Neural progenitor cell (in vitro differentiated cells): ENCODE data around the gene MYH9. TPM values are rescaled to one million over a fixed set of nuclear protein-coding genes. Genes with fewer than 3 reads are reported as not detected.

Experiments
- DNase-seq: peaks from one replicate; pipeline ENCODE4 v3.0.0-alpha.2; 2016; ENCODE audit warnings: low spot score
- H2AFZ ChIP-seq: fragments of 200-600 bp; sonication (generic); replicated peaks from 2 replicates; pipeline ENCODE4 v1.6.1; 2016; ENCODE audit warnings: antibody characterized with exemption
- H3F3A ChIP-seq: fragments of 200-600 bp; sonication (generic); 2 replicates; pipeline ENCODE4 v1.6.1; 2016; ENCODE audit warnings: antibody characterized with exemption, low read depth
- H3K27ac ChIP-seq: fragments of 200-600 bp; sonication (generic); 2 replicates; pipeline ENCODE4 v1.5.1; 2016; ENCODE audit warnings: mild to moderate bottlenecking
- H3K27me3 ChIP-seq: fragments of 200-600 bp; sonication (generic); 2 replicates; pipeline ENCODE4 v1.6.1; 2016; ENCODE audit warnings: mild to moderate bottlenecking, moderate library complexity
- H3K36me3 ChIP-seq: fragments of 200-600 bp; sonication (generic); 2 replicates; pipeline ENCODE4 v1.5.1; 2016
- H3K4me1 ChIP-seq: fragments of 200-600 bp; sonication (generic); 2 replicates; pipeline ENCODE4 v1.6.1; 2016; ENCODE audit warnings: mixed run types
- H3K4me2 ChIP-seq: fragments of 200-600 bp; sonication (generic); 2 replicates; pipeline ENCODE4 v1.6.1; 2016
- H3K4me3 ChIP-seq: fragments of 200-600 bp; sonication (generic); 2 replicates; pipeline ENCODE4 v1.5.1; 2016
- H3K79me2 ChIP-seq: fragments of 200-600 bp; sonication (generic); 2 replicates; pipeline ENCODE4 v1.6.1; 2016; ENCODE audit warnings: low read depth
- H3K9ac ChIP-seq: fragments of 200-600 bp; sonication (generic); 2 replicates; pipeline ENCODE4 v1.6.1; 2016
- H3K9me3 ChIP-seq: fragments of 200-600 bp; sonication (generic); 2 replicates; pipeline ENCODE4 v1.5.1; 2016; ENCODE audit warnings: low read depth
- H4K20me1 ChIP-seq: fragments of 200-600 bp; sonication (generic); 2 replicates; pipeline ENCODE4 v1.6.1; 2016; ENCODE audit warnings: low read depth
- H3K27ac Mint-ChIP-seq: 3 replicates; pipeline ENCODE4 v1.8.0; 2021; ENCODE audit warnings: mixed read lengths
- H3K27me3 Mint-ChIP-seq: 2 replicates; pipeline ENCODE4 v1.8.0; 2022; ENCODE audit warnings: low read depth, mild to moderate bottlenecking, inconsistent platforms, moderate library complexity, mixed read lengths; ENCODE audit not compliant: insufficient read depth
- H3K36me3 Mint-ChIP-seq: 3 replicates; pipeline ENCODE4 v1.8.0; 2021; ENCODE audit warnings: mixed read lengths
- H3K4me1 Mint-ChIP-seq: 3 replicates; pipeline ENCODE4 v1.8.0; 2021; ENCODE audit warnings: mixed read lengths
- H3K4me3 Mint-ChIP-seq: 3 replicates; pipeline ENCODE4 v1.8.0; 2021; ENCODE audit warnings: mild to moderate bottlenecking, moderate library complexity, mixed read lengths
- H3K9me3 Mint-ChIP-seq: 3 replicates; pipeline ENCODE4 v1.8.0; 2020; ENCODE audit warnings: mixed read lengths
- CTCF ChIP-seq: fragments of 200-600 bp; sonication (generic); IDR thresholded peaks from 2 replicates; pipeline ENCODE4 v1.5.1; 2017; ENCODE audit warnings: antibody characterized with exemption, mild to moderate bottlenecking
- EZH2 ChIP-seq: fragments of 200-600 bp; sonication (generic); IDR thresholded peaks from 2 replicates; pipeline ENCODE4 v1.6.1; 2017; ENCODE audit warnings: antibody characterized with exemption, mild to moderate bottlenecking, moderate library complexity
- EZH2phosphoT487 ChIP-seq: fragments of 200-600 bp; sonication (generic); IDR thresholded peaks from 2 replicates; pipeline ENCODE4 v1.6.1; 2017; ENCODE audit warnings: antibody characterized with exemption
- total RNA-seq: library from RNA; depleted of rRNA; stranded (reverse); fragments of >200 nt; gene quantifications from 2 replicates; pipeline ENCODE4 v1.2.3, GENCODE V29; 2015; ENCODE audit warnings: low replicate concordance

The MYH9 gene
- total RNA-seq, 1 donor from 2014 or later: 77.2 TPM

GRCh38 chr22:36337365-36338130 is 50.2 kb downstream of the MYH9 start:
- Histone ChIP-seq H3K4me1 (peaks cover 38% of the 10 kb centered on the region), H3K9ac (no peak overlapping the region), H3K79me2 (peaks cover 62% of the 10 kb centered on the region), H3K4me3 (no peak overlapping the region), H3K36me3 (no peaks in the 10 kb centered on the region), H3F3A (peaks cover 19% of the 10 kb centered on the region), H4K20me1 (peaks cover 48% of the 10 kb centered on the region), H2AFZ (no peak overlapping the region), H3K27ac (no peak overlapping the region), H3K4me2 (no peak overlapping the region), H3K27me3 (no peaks in the 10 kb centered on the region), H3K9me3 (no peaks in the 10 kb centered on the region)
- H3K27ac Mint-ChIP-seq: peak overlapping the region; percentile 83
- no peak overlapping the region for H3K4me3 Mint-ChIP-seq
- no peak for DNase-seq
- H3K9me3 Mint-ChIP-seq: no peaks in the 10 kb centered on the region
- TF ChIP-seq CTCF: no peak
- TF ChIP-seq EZH2phosphoT487: no peak
- no peak for TF ChIP-seq EZH2
- H3K36me3 Mint-ChIP-seq: peaks cover 47% of the 10 kb centered on the region
- H3K27me3 Mint-ChIP-seq: peaks cover 5% of the 10 kb centered on the region
- peaks cover 52% of the 10 kb centered on the region for H3K4me1 Mint-ChIP-seq

- Mint-ChIP-seq H3K4me3 (no peak overlapping the region), H3K36me3 (peaks cover 42% of the 10 kb centered on the region), H3K27ac (peak overlapping the region; percentile 89), H3K4me1 (peaks cover 61% of the 10 kb centered on the region), H3K9me3 (no peaks in the 10 kb centered on the region), H3K27me3 (peaks cover 5% of the 10 kb centered on the region)
- no peaks in the 10 kb centered on the region for H3K27me3 ChIP-seq
- peak overlapping the region; percentile 89 for H3K27ac ChIP-seq
- H3K4me3 ChIP-seq: no peak overlapping the region
- no peak for DNase-seq
- H3K4me1 ChIP-seq: peaks cover 38% of the 10 kb centered on the region
- H3F3A ChIP-seq: peaks cover 19% of the 10 kb centered on the region
- H3K9ac ChIP-seq: peak overlapping the region; percentile 41
- no peak overlapping the region for H3K4me2 ChIP-seq
- TF ChIP-seq CTCF (no peak), EZH2phosphoT487 (no peak), EZH2 (no peak)
- H3K79me2 ChIP-seq: peaks cover 62% of the 10 kb centered on the region
- H2AFZ ChIP-seq: no peak overlapping the region
- H3K9me3 ChIP-seq: no peaks in the 10 kb centered on the region
- H3K36me3 ChIP-seq: no peaks in the 10 kb centered on the region
- H4K20me1 ChIP-seq: peaks cover 37% of the 10 kb centered on the region
Measured at GRCh38 chr22:36336246-36337182, 51.3 kb downstream of the MYH9 start.

GRCh38 chr22:36335621-36336020 is 52.1 kb downstream of the MYH9 start:
- H3K4me1 ChIP-seq: peaks cover 39% of the 10 kb centered on the region
- TF ChIP-seq CTCF (no peak), EZH2 (no peak), EZH2phosphoT487 (no peak)
- Mint-ChIP-seq H3K36me3 (peaks cover 38% of the 10 kb centered on the region), H3K4me3 (no peak overlapping the region), H3K9me3 (no peaks in the 10 kb centered on the region), H3K27me3 (peaks cover 5% of the 10 kb centered on the region), H3K4me1 (peaks cover 67% of the 10 kb centered on the region), H3K27ac (peak overlapping the region; percentile 89)
- H3K27me3 ChIP-seq: no peaks in the 10 kb centered on the region
- H3K27ac ChIP-seq: peak overlapping the region; percentile 89
- no peak overlapping the region for H3K4me3 ChIP-seq
- H3K9me3 ChIP-seq: no peaks in the 10 kb centered on the region
- DNase-seq: no peak
- H2AFZ ChIP-seq: no peak overlapping the region
- peaks cover 19% of the 10 kb centered on the region for H3F3A ChIP-seq
- peaks cover 68% of the 10 kb centered on the region for H3K79me2 ChIP-seq
- H3K4me2 ChIP-seq: peak overlapping the region; percentile 23
- H3K36me3 ChIP-seq: no peaks in the 10 kb centered on the region
- peak overlapping the region; percentile 41 for H3K9ac ChIP-seq
- peaks cover 29% of the 10 kb centered on the region for H4K20me1 ChIP-seq
